Transverse colon (tissue), 4 donors: Measurements from ENCODE around the gene CNTNAP2. TPM values are rescaled to one million over a fixed set of nuclear protein-coding genes. Genes with fewer than 3 reads are reported as not detected.

ENCODE experiments used
- DNase-seq: peaks from one replicate; pipeline ENCODE4 v3.0.0-alpha.2; 2019
- H3K27ac ChIP-seq, 4 donors: fragments of 200-600 bp; sonication (generic); 2 replicates each; pipeline ENCODE4 v1.5.1; 2016 to 2018; ENCODE audit warnings: inconsistent platforms in 4 of 4
- H3K27me3 ChIP-seq: fragments of 200-600 bp; sonication (generic); 2 replicates; pipeline ENCODE4 v1.5.1; 2017; ENCODE audit warnings: inconsistent platforms
- H3K36me3 ChIP-seq, 4 donors: fragments of 200-600 bp; sonication (generic); 2 replicates each; pipeline ENCODE4 v1.5.1; 2017 to 2019; ENCODE audit warnings: inconsistent platforms in 4 of 4
- H3K4me1 ChIP-seq, 4 donors: fragments of 200-600 bp; sonication (generic); 2 replicates each; pipeline ENCODE4 v1.5.1; 2017 to 2020; ENCODE audit warnings: inconsistent platforms in 4 of 4
- H3K4me3 ChIP-seq, 4 donors: fragments of 200-600 bp; sonication (generic); 1 replicate in 1 of 4; 2 replicates in 3 of 4; pipeline versions ENCODE4 v1.5.1 to v1.6.1; 2017 to 2019; ENCODE audit warnings: inconsistent platforms in 4 of 4
- H3K9me3 ChIP-seq, 2 donors: fragments of 200-600 bp; sonication (generic); 2 replicates each; pipeline ENCODE4 v1.5.1; 2017 to 2019; ENCODE audit warnings: inconsistent platforms in 2 of 2
- CTCF ChIP-seq, 5 experiments: fragments of 200-600 bp in 3 of 5; fragments of 450-650 bp in 2 of 5; sonication (generic) in 3 of 5; IDR thresholded peaks; 1 replicate in 2 of 5; 2 replicates in 3 of 5; pipeline ENCODE4 v1.5.1; 2016 to 2017; ENCODE audit warnings: antibody characterized with exemption in 5 of 5, inconsistent platforms in 3 of 5, mild to moderate bottlenecking in 2 of 5, moderate library complexity in 1 of 5
- EP300 ChIP-seq: sonication (generic); formaldehyde crosslinking; IDR thresholded peaks from one replicate; pipeline ENCODE4 v1.6.1; 2017; ENCODE audit warnings: antibody characterized with exemption, low read depth
- POLR2A ChIP-seq: fragments of 450-650 bp; IDR thresholded peaks from one replicate; pipeline ENCODE4 v1.6.1; 2016; ENCODE audit warnings: antibody characterized with exemption, mild to moderate bottlenecking, moderate library complexity
- POLR2AphosphoS5 ChIP-seq, 3 donors: sonication (generic); formaldehyde crosslinking; IDR thresholded peaks; one replicate each; pipeline ENCODE4 v1.6.1; 2016; ENCODE audit warnings: antibody characterized with exemption in 3 of 3
- WGBS, 2 donors: methylation state at CpG; one replicate each; pipeline ENCODE4 v1.1.5; 2018; ENCODE audit warnings: low coverage in 1 of 2; 5-methylcytosine and 5-hydroxymethylcytosine counted together
- in situ Hi-C, 4 donors: fragments of 200-750 bp; cut with MboI; loops; one replicate each; pipeline versions ENCODE4 v1.15.0 to v1.15.1; 2017; ENCODE audit warnings: low sequenced_read_pairs in 3 of 4, low pct_ligation_motif_present in 1 of 4, low pct_unique_long_range_greater_than_20kb in 1 of 4
- intact Hi-C: fragments of 100-400 bp; cut with DNase I; formaldehyde crosslinking; loops from one replicate; pipeline ENCODE4 v1.15.1; 2023; ENCODE audit warnings: low total_unique reads
- total RNA-seq, 4 donors: library from RNA; depleted of rRNA; stranded (reverse); fragments of >200 nt; gene quantifications; one replicate each; pipeline ENCODE4 v1.1.0, GENCODE V29; 2016

Gene CNTNAP2
- total RNA-seq, 4 donors from 2014 or later = 0.60 to 2.9 (median 2.4) TPM

GRCh38 chr7:148288592-148289151 is 2172.1 kb downstream of the CNTNAP2 start:
- Histone ChIP-seq H3K4me1 (no peaks in the 10 kb centered on the region), H3K27ac (no peak overlapping the region), H3K4me3 (no peak overlapping the region), H3K9me3 (no peaks in the 10 kb centered on the region), H3K36me3 (no peaks in the 10 kb centered on the region), H3K27me3 (no peaks in the 10 kb centered on the region)
- 96% methylated on average over 1 of the region's 1 CpG; no CpG with 5 or more reads in 1 of the 2 donors for WGBS, 2 donors
- TF ChIP-seq POLR2A (no peak), POLR2AphosphoS5 (IDR thresholded peaks at IDR 0.05) (no peak), EP300 (no peak), CTCF (IDR thresholded peaks at IDR 0.05) (no peak)
- no peak for DNase-seq
- in situ Hi-C loops (no loop called here), intact Hi-C loops (no loop called here)

- Histone ChIP-seq H3K4me3 (no peak overlapping the region), H3K27me3 (no peaks in the 10 kb centered on the region), H3K36me3 (no peaks in the 10 kb centered on the region), H3K27ac (no peak overlapping the region), H3K4me1 (no peaks in the 10 kb centered on the region), H3K9me3 (no peaks in the 10 kb centered on the region)
- 20 to 57% methylated on average over 1 of the region's 1 CpG for WGBS, 2 donors
- in situ Hi-C loops = no loop called here
- no peak for DNase-seq
- intact Hi-C loops = no loop called here
- TF ChIP-seq POLR2A (no peak), POLR2AphosphoS5 (IDR thresholded peaks at IDR 0.05) (no peak), EP300 (no peak), CTCF (IDR thresholded peaks at IDR 0.05) (no peak)
Measured at GRCh38 chr7:148289630-148290029, 2173.0 kb downstream of the CNTNAP2 start.

- Histone ChIP-seq H3K36me3 (no peaks in the 10 kb centered on the region), H3K4me3 (no peak overlapping the region), H3K27ac (no peak overlapping the region), H3K4me1 (no peaks in the 10 kb centered on the region), H3K9me3 (no peaks in the 10 kb centered on the region), H3K27me3 (no peaks in the 10 kb centered on the region)
- DNase-seq = no peak
- WGBS, 2 donors = 68 to 76% methylated on average over 3 of the region's 3 CpGs
- intact Hi-C loops (no loop called here), in situ Hi-C loops (no loop called here)
- TF ChIP-seq EP300 (no peak), CTCF (IDR thresholded peaks at IDR 0.05) (no peak), POLR2A (no peak), POLR2AphosphoS5 (IDR thresholded peaks at IDR 0.05) (no peak)
Measured at GRCh38 chr7:148290538-148290937, 2173.9 kb downstream of the CNTNAP2 start.

GRCh38 chr7:148291799-148292198 is 2175.2 kb downstream of the CNTNAP2 start:
- in situ Hi-C loops = no loop called here
- no peaks in the 10 kb centered on the region for H3K36me3 ChIP-seq
- intact Hi-C loops = no loop called here
- H3K27me3 ChIP-seq = no peaks in the 10 kb centered on the region
- WGBS, 2 donors = 85 to 86% methylated on average over 1 of the region's 1 CpG
- no peaks in the 10 kb centered on the region for H3K4me1 ChIP-seq
- H3K4me3 ChIP-seq = no peak overlapping the region
- DNase-seq = no peak
- H3K9me3 ChIP-seq = no peaks in the 10 kb centered on the region
- no peak for TF ChIP-seq EP300
- no peak for TF ChIP-seq POLR2A
- no peak for TF ChIP-seq POLR2AphosphoS5 (IDR thresholded peaks at IDR 0.05)
- no peak for TF ChIP-seq CTCF (IDR thresholded peaks at IDR 0.05)
- no peak overlapping the region for H3K27ac ChIP-seq
